GM10266 (cell line): ENCODE measurements around the gene ACKR1.

Experiments
- DNase-seq: peaks from one replicate; pipeline ENCODE4 v3.0.0; 2012; ENCODE audit errors: extremely low spot score
- TF ChIP-seq, protein P1 (sequence below): IDR thresholded peaks from 2 replicates; pipeline ENCODE4 v1.5.1; 2012; ENCODE audit warnings: mild to moderate bottlenecking, low read depth; ENCODE audit not compliant: control insufficient read depth, insufficient read depth; ENCODE audit errors: missing control alignments

ACKR1 gene

DNA sequence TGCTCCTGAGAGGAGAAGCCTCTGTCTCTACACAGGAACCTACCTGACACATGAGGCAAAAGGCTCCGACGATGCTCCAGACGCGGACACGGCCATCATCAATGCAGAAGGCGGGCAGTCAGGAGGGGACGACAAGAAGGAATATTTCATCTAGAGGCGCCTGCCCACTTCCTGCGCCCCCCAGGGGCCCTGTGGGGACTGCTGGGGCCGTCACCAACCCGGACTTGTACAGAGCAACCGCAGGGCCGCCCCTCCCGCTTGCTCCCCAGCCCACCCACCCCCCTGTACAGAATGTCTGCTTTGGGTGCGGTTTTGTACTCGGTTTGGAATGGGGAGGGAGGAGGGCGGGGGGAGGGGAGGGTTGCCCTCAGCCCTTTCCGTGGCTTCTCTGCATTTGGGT lies 3.9 kb upstream of the ACKR1 start:
- TF ChIP-seq, protein P1, sequence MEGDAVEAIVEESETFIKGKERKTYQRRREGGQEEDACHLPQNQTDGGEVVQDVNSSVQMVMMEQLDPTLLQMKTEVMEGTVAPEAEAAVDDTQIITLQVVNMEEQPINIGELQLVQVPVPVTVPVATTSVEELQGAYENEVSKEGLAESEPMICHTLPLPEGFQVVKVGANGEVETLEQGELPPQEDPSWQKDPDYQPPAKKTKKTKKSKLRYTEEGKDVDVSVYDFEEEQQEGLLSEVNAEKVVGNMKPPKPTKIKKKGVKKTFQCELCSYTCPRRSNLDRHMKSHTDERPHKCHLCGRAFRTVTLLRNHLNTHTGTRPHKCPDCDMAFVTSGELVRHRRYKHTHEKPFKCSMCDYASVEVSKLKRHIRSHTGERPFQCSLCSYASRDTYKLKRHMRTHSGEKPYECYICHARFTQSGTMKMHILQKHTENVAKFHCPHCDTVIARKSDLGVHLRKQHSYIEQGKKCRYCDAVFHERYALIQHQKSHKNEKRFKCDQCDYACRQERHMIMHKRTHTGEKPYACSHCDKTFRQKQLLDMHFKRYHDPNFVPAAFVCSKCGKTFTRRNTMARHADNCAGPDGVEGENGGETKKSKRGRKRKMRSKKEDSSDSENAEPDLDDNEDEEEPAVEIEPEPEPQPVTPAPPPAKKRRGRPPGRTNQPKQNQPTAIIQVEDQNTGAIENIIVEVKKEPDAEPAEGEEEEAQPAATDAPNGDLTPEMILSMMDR = no peak
- DNase-seq = no peak

DNA sequence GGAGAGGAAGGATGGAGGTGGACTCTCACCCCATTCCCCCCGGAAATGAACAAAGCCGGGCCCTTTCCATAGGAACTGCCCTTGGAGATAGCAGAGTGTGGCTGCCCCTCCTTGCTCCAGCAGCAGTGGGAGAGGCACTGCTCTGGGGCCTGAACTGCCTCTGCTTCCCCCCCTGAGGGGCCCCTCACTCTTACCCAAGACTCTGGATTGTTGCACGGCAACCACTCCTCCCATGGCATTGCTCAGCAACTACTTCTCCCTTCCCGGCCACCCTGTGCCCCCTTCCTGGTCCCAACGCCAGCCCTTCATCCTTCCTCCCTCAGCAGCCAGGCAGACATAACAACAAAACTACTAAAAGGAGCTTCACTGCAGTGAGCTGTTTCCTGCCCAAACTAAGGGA lies 3.0 kb upstream of the ACKR1 start:
- no peak for DNase-seq
- TF ChIP-seq, protein P1 = no peak

DNA sequence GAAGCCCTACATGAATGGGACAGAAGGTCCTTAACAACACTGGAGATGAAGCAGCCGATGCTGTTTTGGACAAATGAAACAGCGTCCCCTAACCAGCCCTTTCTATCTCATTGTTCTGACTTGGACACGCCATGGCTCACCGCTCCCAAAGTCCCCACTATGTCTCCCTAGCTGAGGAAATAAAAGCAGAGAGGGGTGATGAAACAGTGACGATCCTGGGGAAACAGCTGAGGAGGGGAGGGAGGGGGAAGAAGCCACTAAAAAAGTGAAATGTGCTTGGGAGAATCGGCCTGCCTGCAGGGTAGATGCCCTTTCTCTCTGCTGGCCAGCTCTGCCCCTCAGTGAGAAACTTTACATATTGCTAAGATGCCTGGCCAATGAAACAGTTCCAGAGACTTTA lies 1.1 kb upstream of the ACKR1 start:
- no peak for DNase-seq
- TF ChIP-seq, protein P1 = no peak

DNA sequence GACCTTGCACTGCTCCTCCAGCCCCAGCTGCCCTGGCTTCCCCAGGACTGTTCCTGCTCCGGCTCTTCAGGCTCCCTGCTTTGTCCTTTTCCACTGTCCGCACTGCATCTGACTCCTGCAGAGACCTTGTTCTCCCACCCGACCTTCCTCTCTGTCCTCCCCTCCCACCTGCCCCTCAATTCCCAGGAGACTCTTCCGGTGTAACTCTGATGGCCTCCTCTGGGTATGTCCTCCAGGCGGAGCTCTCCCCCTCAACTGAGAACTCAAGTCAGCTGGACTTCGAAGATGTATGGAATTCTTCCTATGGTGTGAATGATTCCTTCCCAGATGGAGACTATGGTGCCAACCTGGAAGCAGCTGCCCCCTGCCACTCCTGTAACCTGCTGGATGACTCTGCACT lies 550 bp downstream of the ACKR1 start:
- no peak for DNase-seq
- TF ChIP-seq, protein P1 = no peak

DNA sequence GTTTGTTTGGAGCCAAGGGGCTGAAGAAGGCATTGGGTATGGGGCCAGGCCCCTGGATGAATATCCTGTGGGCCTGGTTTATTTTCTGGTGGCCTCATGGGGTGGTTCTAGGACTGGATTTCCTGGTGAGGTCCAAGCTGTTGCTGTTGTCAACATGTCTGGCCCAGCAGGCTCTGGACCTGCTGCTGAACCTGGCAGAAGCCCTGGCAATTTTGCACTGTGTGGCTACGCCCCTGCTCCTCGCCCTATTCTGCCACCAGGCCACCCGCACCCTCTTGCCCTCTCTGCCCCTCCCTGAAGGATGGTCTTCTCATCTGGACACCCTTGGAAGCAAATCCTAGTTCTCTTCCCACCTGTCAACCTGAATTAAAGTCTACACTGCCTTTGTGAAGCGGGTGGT lies 1.4 kb downstream of the ACKR1 start:
- no peak for DNase-seq
- TF ChIP-seq, protein P1 = no peak

DNA sequence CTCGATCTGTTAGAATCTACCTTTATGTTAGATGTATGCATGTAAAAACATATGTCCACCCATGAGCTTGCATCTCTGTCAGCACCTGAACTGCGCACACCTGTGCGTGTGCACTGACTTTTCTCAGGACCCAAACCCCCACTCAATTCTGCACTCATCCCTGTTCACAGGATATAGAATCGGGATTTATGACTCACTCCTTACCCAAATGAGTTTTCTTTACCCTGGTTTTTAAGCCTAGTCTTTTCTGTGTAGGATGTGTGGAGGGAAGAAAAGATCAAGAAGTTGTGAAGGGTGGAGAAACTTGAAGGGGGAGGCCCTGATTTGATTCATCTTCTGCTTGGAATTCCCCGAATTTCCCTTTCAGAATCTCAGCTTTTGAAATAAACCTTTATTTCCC lies 2.4 kb downstream of the ACKR1 start:
- DNase-seq = no peak
- TF ChIP-seq, protein P1 = no peak

DNA sequence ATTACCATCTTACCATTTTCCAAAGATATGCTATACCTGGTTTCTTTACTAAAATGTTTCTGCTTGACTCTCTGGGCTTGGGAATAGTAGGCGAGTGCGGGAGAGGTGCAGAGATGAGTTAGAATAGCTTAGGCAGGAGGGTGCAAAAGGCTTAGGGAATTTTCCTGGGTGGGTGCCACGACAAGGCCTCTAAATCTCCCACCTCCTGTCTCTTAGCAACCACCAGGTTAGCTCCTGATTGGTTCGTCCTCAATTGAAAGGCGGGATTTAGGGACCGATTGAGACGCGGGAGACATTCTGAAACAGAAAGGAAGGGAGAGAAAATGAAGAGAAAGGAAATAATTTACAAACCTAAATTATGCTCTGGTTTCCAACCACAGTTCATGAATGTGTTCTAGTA lies 3.1 kb downstream of the ACKR1 start:
- no peak for DNase-seq
- TF ChIP-seq, protein P1 = no peak
